MM.1S (cell line): Measurements from ENCODE around the gene MCM9.

Source experiments
- DNase-seq: peaks from one replicate; pipeline ENCODE4 v3.0.0-alpha.2; 2015
- H2AFZ ChIP-seq: fragments of 300-600 bp; sonication (generic); 2 replicates; pipeline ENCODE4 v1.6.0; 2016; ENCODE audit warnings: antibody characterized with exemption, low read length
- H3F3A ChIP-seq: fragments of 300-600 bp; sonication (generic); 2 replicates; pipeline ENCODE4 v1.6.1; 2016; ENCODE audit warnings: mild to moderate bottlenecking, antibody characterized with exemption, low read length, moderate library complexity, mixed read lengths; ENCODE audit not compliant: insufficient read depth
- H3K27ac ChIP-seq: fragments of 300-600 bp; sonication (generic); 2 replicates; pipeline ENCODE4 v1.5.1; 2016; ENCODE audit warnings: mild to moderate bottlenecking, low read length
- H3K27me3 ChIP-seq: fragments of 300-600 bp; sonication (generic); replicated peaks from 2 replicates; pipeline ENCODE4 v1.6.0; 2016; ENCODE audit warnings: low read length; ENCODE audit not compliant: insufficient read depth
- H3K36me3 ChIP-seq: fragments of 300-600 bp; sonication (generic); replicated peaks from 2 replicates; pipeline ENCODE4 v1.6.1; 2016; ENCODE audit warnings: mild to moderate bottlenecking, low read length, mixed read lengths; ENCODE audit not compliant: insufficient read depth
- H3K4me1 ChIP-seq: fragments of 300-600 bp; sonication (generic); 2 replicates; pipeline ENCODE4 v1.6.1; 2016; ENCODE audit warnings: low read length, mixed read lengths
- H3K4me2 ChIP-seq: fragments of 300-600 bp; sonication (generic); 2 replicates; pipeline ENCODE4 v1.6.0; 2016; ENCODE audit warnings: low read depth, low read length
- H3K4me3 ChIP-seq: fragments of 300-600 bp; sonication (generic); 2 replicates; pipeline ENCODE4 v1.5.1; 2016; ENCODE audit warnings: low read length, mixed read lengths
- H3K79me2 ChIP-seq: fragments of 300-600 bp; sonication (generic); 2 replicates; pipeline ENCODE4 v1.6.1; 2016; ENCODE audit warnings: mixed run types, low read length, mixed read lengths
- H3K9ac ChIP-seq: fragments of 300-600 bp; sonication (generic); 2 replicates; pipeline ENCODE4 v1.6.1; 2016; ENCODE audit warnings: low read length, mixed read lengths
- H3K9me2 ChIP-seq: fragments of 300-600 bp; sonication (generic); replicated peaks from 2 replicates; pipeline ENCODE4 v1.6.1; 2016; ENCODE audit warnings: mild to moderate bottlenecking, low read length, mixed read lengths; ENCODE audit not compliant: insufficient read depth
- H3K9me3 ChIP-seq: fragments of 300-600 bp; sonication (generic); replicated peaks from 2 replicates; pipeline ENCODE4 v1.6.1; 2016; ENCODE audit warnings: mild to moderate bottlenecking, low read length, mixed read lengths; ENCODE audit not compliant: insufficient read depth
- H4K20me1 ChIP-seq: fragments of 300-600 bp; sonication (generic); 2 replicates; pipeline ENCODE4 v1.6.1; 2016; ENCODE audit warnings: mild to moderate bottlenecking, low read length, moderate library complexity, mixed read lengths; ENCODE audit not compliant: insufficient read depth
- CTCF ChIP-seq: fragments of 300-600 bp; sonication (generic); IDR thresholded peaks from 2 replicates; pipeline ENCODE4 v1.5.1; 2016; ENCODE audit warnings: antibody characterized with exemption, low read length, mixed read lengths
- EZH2 ChIP-seq: fragments of 300-600 bp; sonication (generic); optimal IDR thresholded peaks from 2 replicates; pipeline ENCODE3; 2017; ENCODE audit warnings: low read depth, mild to moderate bottlenecking, antibody characterized with exemption, low read length, mixed read lengths
- EZH2phosphoT487 ChIP-seq: fragments of 300-600 bp; sonication (generic); IDR thresholded peaks from 2 replicates; pipeline ENCODE4 v1.6.1; 2018; ENCODE audit warnings: antibody characterized with exemption, low read length

MCM9 gene

DNA sequence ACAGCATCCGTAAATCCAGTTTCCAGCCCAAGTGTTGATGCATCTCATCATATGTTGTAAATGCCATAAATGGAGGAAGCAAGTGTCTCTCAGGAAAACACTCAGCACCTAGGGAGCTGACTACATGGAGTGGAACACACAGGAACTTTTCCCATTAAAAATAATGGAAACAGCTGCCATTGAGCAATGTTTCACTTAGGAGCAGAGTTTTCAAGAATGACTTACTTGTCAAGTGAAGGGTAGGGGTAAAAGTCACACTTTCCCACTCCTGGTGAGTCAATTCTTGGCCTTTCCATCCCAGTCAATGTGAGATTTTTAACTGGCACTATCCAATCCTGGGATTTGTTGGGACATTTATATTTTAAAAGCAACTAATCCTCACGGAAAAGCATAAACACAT is 160.4 kb downstream of the MCM9 start:
- no peak for DNase-seq
- H3K9me3 ChIP-seq: no peaks in the 10 kb centered on the region
- no peak overlapping the region for H3K27ac ChIP-seq
- H3K9ac ChIP-seq: no peak overlapping the region
- H3K4me2 ChIP-seq: no peak overlapping the region
- H3K4me1 ChIP-seq: 0 out of 2 replicates have a peak, but pooled peaks cover 5% of the 10 kb centered on the region
- H3K27me3 ChIP-seq: no peaks in the 10 kb centered on the region
- H3F3A ChIP-seq: no peaks in the 10 kb centered on the region
- no peaks in the 10 kb centered on the region for H3K9me2 ChIP-seq
- H2AFZ ChIP-seq: no peak overlapping the region
- no peak overlapping the region for H3K4me3 ChIP-seq
- H3K36me3 ChIP-seq: no peaks in the 10 kb centered on the region
- no peak for TF ChIP-seq CTCF
- no peak for TF ChIP-seq EZH2
- no peak for TF ChIP-seq EZH2phosphoT487
- no peaks in the 10 kb centered on the region for H3K79me2 ChIP-seq
- H4K20me1 ChIP-seq: no peaks in the 10 kb centered on the region

GRCh38 chr6:118772886-118773285 is 162.1 kb downstream of the MCM9 start:
- Histone ChIP-seq H3K4me3 (no peak overlapping the region), H3K9me3 (no peaks in the 10 kb centered on the region), H3K36me3 (no peaks in the 10 kb centered on the region), H2AFZ (no peak overlapping the region), H3K4me1 (peaks cover 19% of the 10 kb centered on the region), H3K79me2 (no peaks in the 10 kb centered on the region), H3K4me2 (no peak overlapping the region), H4K20me1 (no peaks in the 10 kb centered on the region), H3F3A (peaks cover 15% of the 10 kb centered on the region), H3K27ac (no peak overlapping the region), H3K9me2 (no peaks in the 10 kb centered on the region), H3K27me3 (no peaks in the 10 kb centered on the region), H3K9ac (no peak overlapping the region)
- DNase-seq: no peak
- TF ChIP-seq CTCF: no peak
- no peak for TF ChIP-seq EZH2
- no peak for TF ChIP-seq EZH2phosphoT487

- Histone ChIP-seq H3K27ac (no peak overlapping the region), H3K27me3 (no peaks in the 10 kb centered on the region), H3F3A (peaks cover 16% of the 10 kb centered on the region), H3K79me2 (no peaks in the 10 kb centered on the region), H3K9me2 (no peaks in the 10 kb centered on the region), H3K4me3 (no peak overlapping the region), H3K9ac (no peak overlapping the region), H3K36me3 (no peaks in the 10 kb centered on the region), H3K9me3 (no peaks in the 10 kb centered on the region), H2AFZ (no peak overlapping the region), H3K4me1 (peaks cover 19% of the 10 kb centered on the region), H4K20me1 (no peaks in the 10 kb centered on the region), H3K4me2 (no peak overlapping the region)
- no peak for DNase-seq
- TF ChIP-seq CTCF (no peak), EZH2 (no peak), EZH2phosphoT487 (no peak)
Measured at GRCh38 chr6:118771253-118771652, 163.7 kb downstream of the MCM9 start.
